ENCODE data around the gene TAOK2.

- TF ChIP-seq CTCF (IDR thresholded peaks at IDR 0.05) (no peak), RFX5 (IDR thresholded peaks at IDR 0.05) (no peak), SMC3 (IDR thresholded peaks at IDR 0.05) (no peak), REST (IDR thresholded peaks at IDR 0.05) (no peak)
Observed at GRCh38 chr16:29950806-29951461, 22.7 kb upstream of the TAOK2 start.

Measured in A549 (cell line).